DOHH2 (cell line): ENCODE data around the gene WRAP73.

ENCODE experiments used
- CTCF ChIP-seq: fragments of 200-600 bp; sonication (generic); IDR thresholded peaks from one replicate; pipeline ENCODE4 v1.5.1; 2014; ENCODE audit warnings: antibody characterized with exemption, mild to moderate bottlenecking, low read depth, low read length; ENCODE audit not compliant: poor library complexity, severe bottlenecking
- EZH2phosphoT487 ChIP-seq: fragments of 200-600 bp; sonication (generic); IDR thresholded peaks from 2 replicates; pipeline ENCODE4 v1.6.1; 2017; ENCODE audit warnings: borderline replicate concordance, mild to moderate bottlenecking, antibody characterized with exemption, low read length, moderate library complexity, mixed read lengths

DNA sequence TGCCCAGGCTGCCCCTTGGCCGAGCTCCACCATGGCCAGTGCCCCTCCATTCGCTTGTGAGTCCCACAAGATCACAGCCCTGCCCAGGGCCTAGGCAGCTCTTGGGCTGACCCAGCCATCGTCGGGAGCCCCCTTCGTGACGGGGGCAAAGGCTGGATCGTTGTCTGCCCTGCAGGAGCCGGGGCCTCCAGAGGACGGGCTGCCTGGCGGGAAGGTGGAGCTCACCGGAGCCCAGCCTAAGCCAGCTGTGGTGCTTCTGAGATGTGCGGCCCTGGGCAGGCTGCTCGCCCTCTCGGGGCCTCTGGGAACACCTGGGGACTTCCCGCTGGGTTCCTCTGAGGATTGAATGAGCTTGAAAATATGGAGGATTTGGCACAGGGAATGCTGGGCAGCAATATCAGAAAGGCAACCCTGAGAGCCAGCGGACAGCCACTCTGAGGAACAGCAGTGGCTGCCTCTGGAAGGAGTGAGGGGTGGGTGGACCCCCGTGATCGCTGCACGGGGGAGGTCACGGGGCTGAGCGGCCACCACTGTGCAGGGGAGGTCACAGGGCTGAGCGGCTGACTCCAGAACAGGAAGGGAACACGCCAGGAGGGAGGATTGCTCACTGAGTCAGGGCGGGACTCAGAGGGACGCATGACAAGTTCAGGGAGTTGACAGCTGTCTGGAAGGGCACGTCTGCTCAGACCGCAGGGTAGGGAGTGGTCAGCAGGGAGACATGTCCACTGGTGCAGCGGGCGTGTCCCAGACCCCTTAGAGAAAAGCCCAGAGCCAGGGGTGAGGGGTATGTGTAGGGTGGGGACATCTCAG is 21.7 kb upstream of the WRAP73 start:
- no peak for TF ChIP-seq CTCF
- no peak for TF ChIP-seq EZH2phosphoT487
